Endothelial cell of umbilical vein (primary cell): ENCODE data around the gene FTSJ1. TPM values are rescaled to one million over a fixed set of nuclear protein-coding genes. Genes with fewer than 3 reads are reported as not detected.

ENCODE experiments used
- BruUV-seq: library from RNA; stranded (reverse); fragments of 400-500 nt; replicated peaks from 2 replicates; lab custom pipeline; 2021; lab: Mats Ljungman, UMichigan
- CTCF ChIA-PET: fragments of 300-600, 350-600 bp; sonication (Branson Sonifier 250); formaldehyde crosslinking; loops from one replicate; lab custom pipeline; 2021; ENCODE audit warnings: antibody characterized with exemption, inconsistent platforms; lab: Charles Lee
- POLR2A ChIA-PET: fragments of 300-600, 350-600 bp; sonication (Branson Sonifier 250); formaldehyde crosslinking; loops from one replicate; lab custom pipeline; 2021; ENCODE audit warnings: antibody characterized with exemption, inconsistent platforms; lab: Charles Lee
- DNase-seq: peaks from one replicate; pipeline ENCODE4 v3.0.0-alpha.2; 2011; ENCODE audit warnings: low read depth, low spot score
- FAIRE-seq: peaks from 2 replicates; lab custom pipeline; 2011; peaks lifted over from hg19 to GRCh38; lab: Jason Lieb, UNC
- H2AFZ ChIP-seq: 2 replicates; pipeline ENCODE4 v1.6.0; 2012; ENCODE audit warnings: low read depth, low read length, control low read depth, inconsistent platforms
- H3K27ac ChIP-seq: 2 replicates; pipeline ENCODE4 v1.5.1; 2011; ENCODE audit warnings: low read depth, mild to moderate bottlenecking, control low read depth, low read length, moderate library complexity; ENCODE audit not compliant: insufficient read depth
- H3K27me3 ChIP-seq, 2 experiments: 2 replicates each; pipeline versions ENCODE4 v1.6.0 to v1.6.1; 2011; ENCODE audit warnings: low read length in 2 of 2, mixed read lengths in 1 of 2; ENCODE audit not compliant: control insufficient read depth in 2 of 2, insufficient read depth in 2 of 2
- H3K36me3 ChIP-seq, 2 experiments: 2 replicates in 1 of 2; 3 replicates in 1 of 2; pipeline ENCODE4 v1.5.1; 2011; ENCODE audit warnings: low read length in 2 of 2, mild to moderate bottlenecking in 1 of 2, moderate library complexity in 1 of 2; ENCODE audit not compliant: control insufficient read depth in 2 of 2, insufficient read depth in 2 of 2; ENCODE audit errors: extremely low read depth in 1 of 2
- H3K4me1 ChIP-seq: 3 replicates; pipeline ENCODE4 v1.5.1; 2011; ENCODE audit warnings: mild to moderate bottlenecking, low read length; ENCODE audit not compliant: control insufficient read depth, insufficient read depth; ENCODE audit errors: extremely low read depth
- H3K4me2 ChIP-seq: 2 replicates; pipeline ENCODE4 v1.6.1; 2011; ENCODE audit warnings: low read length, control low read depth, mixed read lengths; ENCODE audit not compliant: insufficient read depth
- H3K4me3 ChIP-seq, 3 experiments: fragments of 200-600 bp in 1 of 3; sonication (generic), shearing (Covaris generic) in 1 of 3; replicated peaks in 1 of 3; 2 replicates each; pipeline ENCODE4 v1.5.1; 2011 to 2016; ENCODE audit warnings: control low read depth in 3 of 3, low read length in 3 of 3, mild to moderate bottlenecking in 2 of 3, inconsistent platforms in 1 of 3, low read depth in 1 of 3, moderate library complexity in 1 of 3; ENCODE audit not compliant: insufficient read depth in 1 of 3
- H3K79me2 ChIP-seq: 2 replicates; pipeline ENCODE4 v1.6.0; 2012; ENCODE audit warnings: low read length, inconsistent platforms; ENCODE audit not compliant: control insufficient read depth, insufficient read depth
- H3K9ac ChIP-seq: replicated peaks from 2 replicates; pipeline ENCODE3; 2011; ENCODE audit warnings: low read length, control low read depth; ENCODE audit not compliant: insufficient read depth; ENCODE audit errors: extremely low read depth
- H3K9me1 ChIP-seq: replicated peaks from 3 replicates; pipeline ENCODE4 v1.6.0; 2011; ENCODE audit warnings: mild to moderate bottlenecking, low read length; ENCODE audit not compliant: control insufficient read depth, insufficient read depth; ENCODE audit errors: extremely low read depth
- H3K9me3 ChIP-seq: replicated peaks from 2 replicates; pipeline ENCODE4 v1.5.1; 2012; ENCODE audit warnings: low read length, inconsistent platforms; ENCODE audit not compliant: control insufficient read depth, insufficient read depth
- H4K20me1 ChIP-seq: replicated peaks from 2 replicates; pipeline ENCODE3; 2011; ENCODE audit warnings: mild to moderate bottlenecking, low read length; ENCODE audit not compliant: control insufficient read depth, insufficient read depth; ENCODE audit errors: extremely low read depth
- CTCF ChIP-seq, 2 donors: IDR thresholded peaks; 1 replicate in 1 of 2; 2 replicates in 1 of 2; pipeline ENCODE4 v1.5.1; 2011; ENCODE audit warnings: low read length in 2 of 2, mild to moderate bottlenecking in 2 of 2, moderate library complexity in 2 of 2, control low read depth in 1 of 2, inconsistent platforms in 1 of 2, low read depth in 1 of 2; ENCODE audit not compliant: insufficient read depth in 1 of 2; ENCODE audit errors: extremely low read depth in 1 of 2
- EZH2 ChIP-seq: IDR thresholded peaks from 2 replicates; pipeline ENCODE4 v1.6.1; 2012; ENCODE audit warnings: borderline replicate concordance, low read depth, mild to moderate bottlenecking, moderate library complexity, low read length, inconsistent platforms; ENCODE audit not compliant: severe bottlenecking
- FOS ChIP-seq: IDR thresholded peaks from 2 replicates; pipeline ENCODE4 v1.6.1; 2011; ENCODE audit warnings: mild to moderate bottlenecking, low read length, moderate library complexity, borderline replicate concordance; ENCODE audit not compliant: insufficient read depth
- GATA2 ChIP-seq: IDR thresholded peaks from 2 replicates; pipeline ENCODE4 v1.7.0; 2011; ENCODE audit warnings: low read depth, mild to moderate bottlenecking, moderate library complexity, mixed read lengths, low read length; ENCODE audit not compliant: insufficient read length, insufficient read depth
- JUN ChIP-seq: IDR thresholded peaks from 2 replicates; pipeline ENCODE4 v1.6.1; 2011; ENCODE audit warnings: borderline replicate concordance, low read depth; ENCODE audit not compliant: insufficient read length, insufficient read depth
- MAX ChIP-seq: IDR thresholded peaks from 2 replicates; pipeline ENCODE4 v1.6.1; 2011; ENCODE audit not compliant: insufficient read depth, insufficient read length
- MYC ChIP-seq: IDR thresholded peaks from one replicate; pipeline ENCODE4 v1.6.1; 2011; ENCODE audit warnings: mild to moderate bottlenecking, low read depth, low read length
- POLR2A ChIP-seq: IDR thresholded peaks from 2 replicates; pipeline ENCODE4 v1.6.1; 2012; ENCODE audit warnings: low read depth, mild to moderate bottlenecking, control low read depth, low read length
- POLR2AphosphoS5 ChIP-seq: IDR thresholded peaks from 2 replicates; pipeline ENCODE4 v1.6.1; 2012; ENCODE audit warnings: low read depth, mild to moderate bottlenecking, control low read depth, low read length, moderate library complexity; ENCODE audit not compliant: insufficient read depth
- dilution Hi-C: fragments of 300-500 bp; cut with MboI; formaldehyde crosslinking; loops from one replicate; pipeline ENCODE4 v1.15.0; 2019; ENCODE audit warnings: low sequenced_read_pairs; ENCODE audit not compliant: extremely low pct_ligation_motif_present
- intact Hi-C: fragments of 100-400 bp; cut with micrococcal nuclease; formaldehyde crosslinking; loops from one replicate; pipeline ENCODE4 v1.10.0; 2022
- polyA plus RNA-seq, 4 experiments: library from polyadenylated mRNA; depleted of rRNA in 3 of 4; stranded (reverse) in 3 of 4; unstranded in 1 of 4; fragments of >200 nt; gene quantifications; 2 replicates each; pipeline versions ENCODE4 v1.2.1 to v1.2.3, GENCODE V29; 2011 to 2012; ENCODE audit warnings: missing spikeins in 1 of 4
- total RNA-seq: library from RNA; stranded (reverse); gene quantifications from 2 replicates; pipeline ENCODE4 v1.2.3, GENCODE V29; 2021

The FTSJ1 gene
- total and polyA plus RNA-seq, 2 donors (not counting 3 experiments of a cell fraction or from before 2014, with no cell fraction given) = 59.9 to 63.9 TPM

GRCh38 chrX:48530736-48531135, 54.7 kb downstream of the FTSJ1 start:
- CTCF ChIA-PET = interaction anchor here (3.5 kb wide), 1 partner anchor 9 kb away, joined by 11 read pairs; the partner anchor contains the start of gene TBC1D25
- no peaks in the 10 kb centered on the region for H3K9me3 ChIP-seq
- no peaks in the 10 kb centered on the region for H3K27me3 ChIP-seq
- no TSS peak for BruUV-seq
- no peak overlapping the region for H3K9ac ChIP-seq
- peaks cover 4% of the 10 kb centered on the region for H3K4me1 ChIP-seq
- POLR2A ChIA-PET = no interaction called here
- H4K20me1 ChIP-seq = no peaks in the 10 kb centered on the region
- no peaks in the 10 kb centered on the region for H3K79me2 ChIP-seq
- H3K36me3 ChIP-seq = peaks cover 0 to 2% of the 10 kb centered on the region in 2 experiments
- H3K4me3 ChIP-seq = no peak overlapping the region
- dilution Hi-C loops (no loop called here), intact Hi-C loops (no loop called here)
- DNase-seq (no peak), FAIRE-seq (no peak)
- H3K9me1 ChIP-seq = no peaks in the 10 kb centered on the region
- TF ChIP-seq FOS (no peak), JUN (no peak), EZH2 (no peak), POLR2A (no peak), GATA2 (no peak), MYC (no peak), MAX (no peak), POLR2AphosphoS5 (no peak), CTCF (IDR thresholded peaks at IDR 0.05; ENCODE audit: extremely low read depth in 1 of 2, insufficient read depth in 1 of 2, low read depth in 1 of 2, low read length in 2 of 2) (no peak)
- no peak overlapping the region for H3K4me2 ChIP-seq
- H2AFZ ChIP-seq = no peak overlapping the region
- H3K27ac ChIP-seq = no peak overlapping the region
